H9 (cell line): ENCODE data around the gene TTLL13. TPM values are rescaled to one million over a fixed set of nuclear protein-coding genes. Genes with fewer than 3 reads are reported as not detected.

Experiments
- DNase-seq: peaks from one replicate; pipeline ENCODE4 v3.0.0-alpha.2; 2017
- H2AFZ ChIP-seq: one replicate; pipeline ENCODE4 v1.6.1; 2013; ENCODE audit warnings: mild to moderate bottlenecking, low read length, control low read depth, moderate library complexity
- H2AK5ac ChIP-seq: 2 replicates; pipeline ENCODE4 v1.6.1; 2013; ENCODE audit warnings: low read length, control low read depth, mixed read lengths; ENCODE audit not compliant: insufficient read length
- H2BK120ac ChIP-seq: one replicate; pipeline ENCODE4 v1.6.1; 2013; ENCODE audit warnings: low read depth, mild to moderate bottlenecking, low read length, control low read depth, inconsistent platforms; ENCODE audit not compliant: poor library complexity, severe bottlenecking
- H2BK12ac ChIP-seq: 2 replicates; pipeline ENCODE4 v1.6.1; 2013; ENCODE audit warnings: low read length, control low read depth, mixed read lengths, low read depth; ENCODE audit not compliant: insufficient read length
- H2BK15ac ChIP-seq: 2 replicates; pipeline ENCODE4 v1.6.1; 2013; ENCODE audit warnings: low read depth, low read length, control low read depth
- H2BK20ac ChIP-seq: one replicate; pipeline ENCODE4 v1.6.1; 2013; ENCODE audit warnings: low read depth, mild to moderate bottlenecking, low read length, control low read depth, inconsistent platforms; ENCODE audit not compliant: poor library complexity, severe bottlenecking
- H2BK5ac ChIP-seq: 2 replicates; pipeline ENCODE4 v1.6.1; 2013; ENCODE audit warnings: low read length, control low read depth, mixed read lengths; ENCODE audit not compliant: insufficient read length
- H3K14ac ChIP-seq: 2 replicates; pipeline ENCODE4 v1.6.1; 2013; ENCODE audit warnings: low read length, control low read depth; ENCODE audit not compliant: insufficient read depth
- H3K18ac ChIP-seq: 2 replicates; pipeline ENCODE4 v1.6.1; 2013; ENCODE audit warnings: low read depth, mild to moderate bottlenecking, mixed read lengths, low read length, control low read depth; ENCODE audit not compliant: insufficient read length
- H3K23ac ChIP-seq: 2 replicates; pipeline ENCODE4 v1.6.1; 2013; ENCODE audit warnings: low read length, control low read depth, mixed read lengths, low read depth; ENCODE audit not compliant: insufficient read length
- H3K23me2 ChIP-seq: 2 replicates; pipeline ENCODE4 v1.6.1; 2013; ENCODE audit warnings: low read depth, mild to moderate bottlenecking, mixed read lengths, low read length, control low read depth; ENCODE audit not compliant: insufficient read length, poor library complexity, severe bottlenecking
- H3K27ac ChIP-seq: 2 replicates; pipeline ENCODE4 v1.5.1; 2013; ENCODE audit warnings: low read length, control low read depth, mixed read lengths, low read depth; ENCODE audit not compliant: insufficient read length
- H3K27me3 ChIP-seq: 2 replicates; pipeline ENCODE4 v1.6.1; 2013; ENCODE audit warnings: low read length, control low read depth, inconsistent platforms; ENCODE audit not compliant: insufficient read depth
- H3K4ac ChIP-seq: 2 replicates; pipeline ENCODE4 v1.6.1; 2013; ENCODE audit warnings: low read depth, mild to moderate bottlenecking, control low read depth, inconsistent platforms, low read length, moderate library complexity
- H3K4me1 ChIP-seq: 2 replicates; pipeline ENCODE4 v1.6.1; 2013; ENCODE audit warnings: low read length, control low read depth, inconsistent platforms; ENCODE audit not compliant: insufficient read depth
- H3K4me2 ChIP-seq: 2 replicates; pipeline ENCODE4 v1.6.1; 2013; ENCODE audit warnings: low read length, control low read depth, mixed read lengths; ENCODE audit not compliant: insufficient read length, insufficient read depth
- H3K56ac ChIP-seq: 2 replicates; pipeline ENCODE4 v1.6.1; 2013; ENCODE audit warnings: low read depth, mild to moderate bottlenecking, mixed read lengths, low read length, control low read depth; ENCODE audit not compliant: insufficient read length
- H3K79me1 ChIP-seq: 2 replicates; pipeline ENCODE4 v1.6.1; 2013; ENCODE audit warnings: low read depth, mild to moderate bottlenecking, moderate library complexity, low read length, control low read depth, inconsistent platforms; ENCODE audit not compliant: insufficient read depth, poor library complexity, severe bottlenecking
- H3K79me2 ChIP-seq: 2 replicates; pipeline ENCODE4 v1.6.1; 2013; ENCODE audit warnings: low read length, control low read depth, inconsistent platforms; ENCODE audit not compliant: insufficient read depth
- H3K9ac ChIP-seq: 2 replicates; pipeline ENCODE4 v1.6.1; 2013; ENCODE audit warnings: low read length, control low read depth, mixed read lengths; ENCODE audit not compliant: insufficient read length; ENCODE audit errors: extremely low read depth
- H3K9me3 ChIP-seq: one replicate; pipeline ENCODE4 v1.6.1; 2013; ENCODE audit warnings: low read depth, low read length, inconsistent platforms; ENCODE audit not compliant: control insufficient read depth
- H3T11ph ChIP-seq: one replicate; pipeline ENCODE4 v1.6.1; 2013; ENCODE audit warnings: mild to moderate bottlenecking, low read length, control low read depth, inconsistent platforms
- H4K20me1 ChIP-seq: one replicate; pipeline ENCODE4 v1.6.1; 2013; ENCODE audit not compliant: control insufficient read depth, insufficient read length, insufficient read depth
- H4K5ac ChIP-seq: 2 replicates; pipeline ENCODE4 v1.6.1; 2013; ENCODE audit warnings: low read depth, mild to moderate bottlenecking, mixed read lengths, low read length, control low read depth; ENCODE audit not compliant: insufficient read length
- H4K8ac ChIP-seq: replicated peaks from 2 replicates; pipeline ENCODE4 v1.6.1; 2013; ENCODE audit warnings: low read length, control low read depth, mixed read lengths, low read depth; ENCODE audit not compliant: insufficient read length
- H4K91ac ChIP-seq: 2 replicates; pipeline ENCODE4 v1.6.1; 2013; ENCODE audit warnings: low read depth, mild to moderate bottlenecking, moderate library complexity, mixed read lengths, low read length, control low read depth; ENCODE audit not compliant: insufficient read length
- H3K27ac Mint-ChIP-seq, 3 experiments: 2 replicates in 2 of 3; 3 replicates in 1 of 3; pipeline ENCODE4 v1.8.0; 2020 to 2021; ENCODE audit warnings: mixed read lengths in 3 of 3, mild to moderate bottlenecking in 1 of 3, moderate library complexity in 1 of 3
- H3K27me3 Mint-ChIP-seq: 2 replicates; pipeline ENCODE4 v1.8.0; 2021; ENCODE audit warnings: low read depth, mild to moderate bottlenecking, moderate library complexity, mixed read lengths
- H3K36me3 Mint-ChIP-seq, 3 experiments: 2 replicates in 2 of 3; 3 replicates in 1 of 3; pipeline ENCODE4 v1.8.0; 2020 to 2021; ENCODE audit warnings: low read depth in 3 of 3, mixed read lengths in 3 of 3; ENCODE audit not compliant: insufficient read depth in 1 of 3
- H3K4me1 Mint-ChIP-seq, 2 experiments: 2 replicates each; pipeline ENCODE4 v1.8.0; 2020; ENCODE audit warnings: mixed read lengths in 2 of 2
- H3K4me3 Mint-ChIP-seq, 2 experiments: 2 replicates in 1 of 2; 3 replicates in 1 of 2; pipeline ENCODE4 v1.8.0; 2020 to 2021; ENCODE audit warnings: mild to moderate bottlenecking in 2 of 2, mixed read lengths in 2 of 2, moderate library complexity in 1 of 2
- H3K9me3 Mint-ChIP-seq, 2 experiments: 2 replicates in 1 of 2; 3 replicates in 1 of 2; pipeline ENCODE4 v1.8.0; 2020; ENCODE audit warnings: mild to moderate bottlenecking in 2 of 2, mixed read lengths in 2 of 2, moderate library complexity in 1 of 2
- WGBS: extraction: QIAGEN DNeasy Blood & Tissue Kit; methylation state at CpG from one replicate; pipeline ENCODE4 v1.1.7; 2013; ENCODE audit warnings: missing lambda C conversion rate, low lambda C conversion rate, mixed read lengths; ENCODE audit not compliant: insufficient read length; ENCODE audit errors: extremely low coverage; 5-methylcytosine and 5-hydroxymethylcytosine counted together
- total RNA-seq: library from RNA; stranded (reverse); gene quantifications from 2 replicates; pipeline ENCODE4 v1.2.1, GENCODE V29; 2021
- TF ChIP-seq, protein P1 (sequence below): fragments of 200-600 bp; sonication (generic); conservative IDR thresholded peaks from 3 replicates; pipeline ENCODE4 v1.8.0; 2021; ENCODE audit warnings: antibody characterized with exemption, mild to moderate bottlenecking

The TTLL13 gene
- total RNA-seq, 1 experiment from 2014 or later: not detected

DNA sequence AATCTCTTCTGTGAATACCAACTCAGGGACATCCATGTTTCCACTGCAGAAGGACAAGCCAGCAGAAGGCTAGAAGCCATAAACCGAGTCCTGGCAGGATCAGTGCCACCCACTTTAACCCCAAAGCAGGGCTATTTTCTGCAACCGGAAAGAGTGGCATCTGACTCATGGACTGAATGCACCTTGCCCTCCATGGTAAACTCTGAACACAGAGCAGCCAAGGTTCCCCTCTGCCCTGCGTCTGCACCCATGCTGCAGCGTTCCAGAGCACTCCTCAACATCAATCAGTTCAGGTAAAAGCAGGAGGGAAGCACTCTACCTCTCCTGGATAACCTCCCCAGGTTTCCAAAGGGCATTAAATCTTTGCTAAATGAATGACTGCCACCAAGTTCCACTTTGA is 15.3 kb downstream of the TTLL13 start:
- TF ChIP-seq, protein P1, sequence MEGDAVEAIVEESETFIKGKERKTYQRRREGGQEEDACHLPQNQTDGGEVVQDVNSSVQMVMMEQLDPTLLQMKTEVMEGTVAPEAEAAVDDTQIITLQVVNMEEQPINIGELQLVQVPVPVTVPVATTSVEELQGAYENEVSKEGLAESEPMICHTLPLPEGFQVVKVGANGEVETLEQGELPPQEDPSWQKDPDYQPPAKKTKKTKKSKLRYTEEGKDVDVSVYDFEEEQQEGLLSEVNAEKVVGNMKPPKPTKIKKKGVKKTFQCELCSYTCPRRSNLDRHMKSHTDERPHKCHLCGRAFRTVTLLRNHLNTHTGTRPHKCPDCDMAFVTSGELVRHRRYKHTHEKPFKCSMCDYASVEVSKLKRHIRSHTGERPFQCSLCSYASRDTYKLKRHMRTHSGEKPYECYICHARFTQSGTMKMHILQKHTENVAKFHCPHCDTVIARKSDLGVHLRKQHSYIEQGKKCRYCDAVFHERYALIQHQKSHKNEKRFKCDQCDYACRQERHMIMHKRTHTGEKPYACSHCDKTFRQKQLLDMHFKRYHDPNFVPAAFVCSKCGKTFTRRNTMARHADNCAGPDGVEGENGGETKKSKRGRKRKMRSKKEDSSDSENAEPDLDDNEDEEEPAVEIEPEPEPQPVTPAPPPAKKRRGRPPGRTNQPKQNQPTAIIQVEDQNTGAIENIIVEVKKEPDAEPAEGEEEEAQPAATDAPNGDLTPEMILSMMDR: no peak
- Mint-ChIP-seq H3K36me3 (peaks cover 10 to 21% (median 20%) of the 10 kb centered on the region in 3 experiments; a peak in 6 of 7 replicates), H3K27ac (peak overlapping the region; percentile 79 to 99 (median 98); a peak in 5 of 7 replicates), H3K9me3 (no peaks in the 10 kb centered on the region), H3K27me3 (no peaks in the 10 kb centered on the region; the same call in 1 of the 2 replicates), H3K4me3 (peak overlapping the region; percentile 95 to 96), H3K4me1 (peaks cover 29 to 37% of the 10 kb centered on the region in 2 experiments)
- Histone ChIP-seq H3K23ac (no peak overlapping the region), H3K27me3 (no peaks in the 10 kb centered on the region; the same call in 1 of the 2 replicates), H2BK20ac (no peak overlapping the region), H2BK5ac (no peak overlapping the region), H3K9me3 (no peaks in the 10 kb centered on the region), H3K23me2 (peaks cover 8% of the 10 kb centered on the region), H3K4ac (no peak overlapping the region), H2BK12ac (no peak overlapping the region), H3K4me2 (peak overlapping the region; percentile 96), H3K4me1 (no peaks in the 10 kb centered on the region; the same call in 1 of the 2 replicates), H4K8ac (no peak overlapping the region), H4K91ac (no peak overlapping the region), H3K27ac (peak overlapping the region; percentile 12), H3K79me1 (no peaks in the 10 kb centered on the region), H3K9ac (peak overlapping the region; percentile 81), H4K5ac (no peak overlapping the region), H3K14ac (no peak overlapping the region), H3K79me2 (peaks cover 9% of the 10 kb centered on the region; the same call in 1 of the 2 replicates), H2BK120ac (no peak overlapping the region), H3K18ac (no peak overlapping the region), H2BK15ac (no peak overlapping the region), H4K20me1 (no peaks in the 10 kb centered on the region), H2AFZ (no peak overlapping the region), H3T11ph (no peak overlapping the region), H3K56ac (no peak overlapping the region), H2AK5ac (no peak overlapping the region)
- DNase-seq: no peak
- no CpG with 5 or more reads among the region's 4 CpGs for WGBS
